GM21717 (cell line): ENCODE results near the gene IAH1.

Source experiments
- ATAC-seq: cut with Tn5 transposase; IDR thresholded peaks from one replicate; pipeline ENCODE4 v1.9.1; 2021; ENCODE audit warnings: mild to moderate bottlenecking, moderate library complexity; ENCODE audit not compliant: unreplicated experiment

The IAH1 gene

GRCh38 chr2:9527995-9528787 is 53.8 kb downstream of the IAH1 start:
- ATAC-seq, result no peak

DNA sequence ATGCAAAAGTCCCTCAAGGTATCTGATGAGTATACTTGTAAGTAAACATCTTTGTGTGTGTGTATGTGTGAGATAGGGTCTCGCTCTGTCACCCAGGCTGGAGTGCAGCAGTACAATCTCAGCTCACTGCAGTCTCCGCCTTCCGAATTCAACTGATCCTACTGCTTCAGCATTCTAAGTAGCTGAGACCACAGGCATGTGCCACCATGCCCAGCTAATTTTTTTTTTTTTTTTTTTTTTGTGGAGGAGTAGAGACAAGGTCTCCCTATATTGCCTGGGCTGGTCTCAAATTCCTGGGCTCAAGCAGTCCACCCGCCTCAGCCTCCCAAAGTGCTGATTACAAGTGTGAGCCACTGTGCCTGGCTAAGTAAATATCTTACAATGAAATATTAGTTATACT is 58.1 kb downstream of the IAH1 start:
- no peak for ATAC-seq

GRCh38 chr2:9533663-9534062 is 59.3 kb downstream of the IAH1 start:
- no peak for ATAC-seq

GRCh38 chr2:9535177-9535576 is 60.8 kb downstream of the IAH1 start:
- ATAC-seq, result no peak

- ATAC-seq, result no peak
Measured at GRCh38 chr2:9536504-9536903, 62.2 kb downstream of the IAH1 start.

DNA sequence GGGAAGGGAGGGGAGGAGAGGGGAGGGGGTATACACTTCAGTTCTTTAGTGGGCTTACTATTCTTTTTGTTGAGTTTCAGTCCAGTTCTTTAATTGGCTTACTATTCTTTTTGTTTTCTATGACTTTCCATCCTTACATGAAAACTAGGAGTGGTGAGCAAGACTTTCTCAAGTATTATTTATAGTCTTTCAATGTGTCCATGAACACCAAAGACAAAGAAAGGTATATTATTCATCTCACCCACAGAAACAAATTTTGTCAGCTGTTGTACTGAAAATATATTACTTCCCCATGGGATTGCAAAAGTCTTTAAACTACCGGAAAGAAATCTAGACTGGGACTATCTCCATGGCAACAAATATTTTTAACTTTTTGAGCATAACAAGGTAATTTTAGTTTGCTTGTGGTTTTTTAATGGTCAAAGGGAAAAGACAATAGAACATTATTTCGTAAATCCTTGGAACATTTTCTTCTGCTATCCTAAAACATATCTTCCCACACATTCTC is 63.7 kb downstream of the IAH1 start:
- ATAC-seq, result no peak
